Measurements from ENCODE around the gene NUP188. TPM values are rescaled to one million over a fixed set of nuclear protein-coding genes. Genes with fewer than 3 reads are reported as not detected.

NUP188 gene
- total and polyA plus RNA-seq, 2 experiments from 2014 or later, result 25.5 to 117 TPM

- TF ChIP-seq, protein P1, sequence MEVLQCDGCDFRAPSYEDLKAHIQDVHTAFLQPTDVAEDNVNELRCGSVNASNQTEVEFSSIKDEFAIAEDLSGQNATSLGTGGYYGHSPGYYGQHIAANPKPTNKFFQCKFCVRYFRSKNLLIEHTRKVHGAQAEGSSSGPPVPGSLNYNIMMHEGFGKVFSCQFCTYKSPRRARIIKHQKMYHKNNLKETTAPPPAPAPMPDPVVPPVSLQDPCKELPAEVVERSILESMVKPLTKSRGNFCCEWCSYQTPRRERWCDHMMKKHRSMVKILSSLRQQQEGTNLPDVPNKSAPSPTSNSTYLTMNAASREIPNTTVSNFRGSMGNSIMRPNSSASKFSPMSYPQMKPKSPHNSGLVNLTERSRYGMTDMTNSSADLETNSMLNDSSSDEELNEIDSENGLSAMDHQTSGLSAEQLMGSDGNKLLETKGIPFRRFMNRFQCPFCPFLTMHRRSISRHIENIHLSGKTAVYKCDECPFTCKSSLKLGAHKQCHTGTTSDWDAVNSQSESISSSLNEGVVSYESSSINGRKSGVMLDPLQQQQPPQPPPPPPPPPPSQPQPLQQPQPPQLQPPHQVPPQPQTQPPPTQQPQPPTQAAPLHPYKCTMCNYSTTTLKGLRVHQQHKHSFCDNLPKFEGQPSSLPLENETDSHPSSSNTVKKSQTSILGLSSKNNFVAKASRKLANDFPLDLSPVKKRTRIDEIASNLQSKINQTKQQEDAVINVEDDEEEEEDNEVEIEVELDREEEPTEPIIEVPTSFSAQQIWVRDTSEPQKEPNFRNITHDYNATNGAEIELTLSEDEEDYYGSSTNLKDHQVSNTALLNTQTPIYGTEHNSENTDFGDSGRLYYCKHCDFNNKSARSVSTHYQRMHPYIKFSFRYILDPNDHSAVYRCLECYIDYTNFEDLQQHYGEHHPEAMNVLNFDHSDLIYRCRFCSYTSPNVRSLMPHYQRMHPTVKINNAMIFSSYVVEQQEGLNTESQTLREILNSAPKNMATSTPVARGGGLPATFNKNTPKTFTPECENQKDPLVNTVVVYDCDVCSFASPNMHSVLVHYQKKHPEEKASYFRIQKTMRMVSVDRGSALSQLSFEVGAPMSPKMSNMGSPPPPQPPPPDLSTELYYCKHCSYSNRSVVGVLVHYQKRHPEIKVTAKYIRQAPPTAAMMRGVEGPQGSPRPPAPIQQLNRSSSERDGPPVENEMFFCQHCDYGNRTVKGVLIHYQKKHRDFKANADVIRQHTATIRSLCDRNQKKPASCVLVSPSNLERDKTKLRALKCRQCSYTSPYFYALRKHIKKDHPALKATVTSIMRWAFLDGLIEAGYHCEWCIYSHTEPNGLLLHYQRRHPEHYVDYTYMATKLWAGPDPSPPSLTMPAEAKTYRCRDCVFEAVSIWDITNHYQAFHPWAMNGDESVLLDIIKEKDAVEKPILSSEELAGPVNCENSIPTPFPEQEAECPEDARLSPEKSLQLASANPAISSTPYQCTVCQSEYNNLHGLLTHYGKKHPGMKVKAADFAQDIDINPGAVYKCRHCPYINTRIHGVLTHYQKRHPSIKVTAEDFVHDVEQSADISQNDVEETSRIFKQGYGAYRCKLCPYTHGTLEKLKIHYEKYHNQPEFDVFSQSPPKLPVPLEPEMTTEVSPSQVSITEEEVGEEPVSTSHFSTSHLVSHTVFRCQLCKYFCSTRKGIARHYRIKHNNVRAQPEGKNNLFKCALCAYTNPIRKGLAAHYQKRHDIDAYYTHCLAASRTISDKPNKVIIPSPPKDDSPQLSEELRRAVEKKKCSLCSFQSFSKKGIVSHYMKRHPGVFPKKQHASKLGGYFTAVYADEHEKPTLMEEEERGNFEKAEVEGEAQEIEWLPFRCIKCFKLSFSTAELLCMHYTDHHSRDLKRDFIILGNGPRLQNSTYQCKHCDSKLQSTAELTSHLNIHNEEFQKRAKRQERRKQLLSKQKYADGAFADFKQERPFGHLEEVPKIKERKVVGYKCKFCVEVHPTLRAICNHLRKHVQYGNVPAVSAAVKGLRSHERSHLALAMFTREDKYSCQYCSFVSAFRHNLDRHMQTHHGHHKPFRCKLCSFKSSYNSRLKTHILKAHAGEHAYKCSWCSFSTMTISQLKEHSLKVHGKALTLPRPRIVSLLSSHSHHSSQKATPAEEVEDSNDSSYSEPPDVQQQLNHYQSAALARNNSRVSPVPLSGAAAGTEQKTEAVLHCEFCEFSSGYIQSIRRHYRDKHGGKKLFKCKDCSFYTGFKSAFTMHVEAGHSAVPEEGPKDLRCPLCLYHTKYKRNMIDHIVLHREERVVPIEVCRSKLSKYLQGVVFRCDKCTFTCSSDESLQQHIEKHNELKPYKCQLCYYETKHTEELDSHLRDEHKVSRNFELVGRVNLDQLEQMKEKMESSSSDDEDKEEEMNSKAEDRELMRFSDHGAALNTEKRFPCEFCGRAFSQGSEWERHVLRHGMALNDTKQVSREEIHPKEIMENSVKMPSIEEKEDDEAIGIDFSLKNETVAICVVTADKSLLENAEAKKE (CRISPR knock-in tag; IDR thresholded peaks at IDR 0.05), result no peak
- TF ChIP-seq STAT1 (IDR thresholded peaks at IDR 0.05; ENCODE audit: unreplicated experiment) (no peak), EZH2 (IDR thresholded peaks at IDR 0.05; ENCODE audit: low read depth, unreplicated experiment) (no peak), ZNF114 (CRISPR knock-in tag; IDR thresholded peaks at IDR 0.05) (no peak), POLR2AphosphoS5 (IDR thresholded peaks at IDR 0.05; ENCODE audit: low read depth) (no peak), EZH2phosphoT487 (IDR thresholded peaks at IDR 0.05; ENCODE audit: unreplicated experiment) (no peak), ZNF331 (CRISPR knock-in tag; IDR thresholded peaks at IDR 0.05; ENCODE audit: low read depth) (no peak)
- TF ChIP-seq, protein P2, sequence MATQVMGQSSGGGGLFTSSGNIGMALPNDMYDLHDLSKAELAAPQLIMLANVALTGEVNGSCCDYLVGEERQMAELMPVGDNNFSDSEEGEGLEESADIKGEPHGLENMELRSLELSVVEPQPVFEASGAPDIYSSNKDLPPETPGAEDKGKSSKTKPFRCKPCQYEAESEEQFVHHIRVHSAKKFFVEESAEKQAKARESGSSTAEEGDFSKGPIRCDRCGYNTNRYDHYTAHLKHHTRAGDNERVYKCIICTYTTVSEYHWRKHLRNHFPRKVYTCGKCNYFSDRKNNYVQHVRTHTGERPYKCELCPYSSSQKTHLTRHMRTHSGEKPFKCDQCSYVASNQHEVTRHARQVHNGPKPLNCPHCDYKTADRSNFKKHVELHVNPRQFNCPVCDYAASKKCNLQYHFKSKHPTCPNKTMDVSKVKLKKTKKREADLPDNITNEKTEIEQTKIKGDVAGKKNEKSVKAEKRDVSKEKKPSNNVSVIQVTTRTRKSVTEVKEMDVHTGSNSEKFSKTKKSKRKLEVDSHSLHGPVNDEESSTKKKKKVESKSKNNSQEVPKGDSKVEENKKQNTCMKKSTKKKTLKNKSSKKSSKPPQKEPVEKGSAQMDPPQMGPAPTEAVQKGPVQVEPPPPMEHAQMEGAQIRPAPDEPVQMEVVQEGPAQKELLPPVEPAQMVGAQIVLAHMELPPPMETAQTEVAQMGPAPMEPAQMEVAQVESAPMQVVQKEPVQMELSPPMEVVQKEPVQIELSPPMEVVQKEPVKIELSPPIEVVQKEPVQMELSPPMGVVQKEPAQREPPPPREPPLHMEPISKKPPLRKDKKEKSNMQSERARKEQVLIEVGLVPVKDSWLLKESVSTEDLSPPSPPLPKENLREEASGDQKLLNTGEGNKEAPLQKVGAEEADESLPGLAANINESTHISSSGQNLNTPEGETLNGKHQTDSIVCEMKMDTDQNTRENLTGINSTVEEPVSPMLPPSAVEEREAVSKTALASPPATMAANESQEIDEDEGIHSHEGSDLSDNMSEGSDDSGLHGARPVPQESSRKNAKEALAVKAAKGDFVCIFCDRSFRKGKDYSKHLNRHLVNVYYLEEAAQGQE (IDR thresholded peaks at IDR 0.05; ENCODE audit: unreplicated experiment), result no peak
Measured at GRCh38 chr9:129012343-129012742, 64.8 kb downstream of the NUP188 start (continued).

Data from GM23338 (cell line).